HT-29 (cell line): ENCODE results near the gene MTCP1. TPM values are rescaled to one million over a fixed set of nuclear protein-coding genes. Genes with fewer than 3 reads are reported as not detected.
A peak's percentile ranks its signal among the peaks of the same experiment; 100 is the strongest.

Source experiments
- DNase-seq: peaks from one replicate; pipeline ENCODE4 v3.0.0-alpha.2; 2015; ENCODE audit warnings: low spot score
- total RNA-seq: library from RNA; depleted of rRNA; stranded (reverse); fragments of >200 nt; shearing (Covaris generic); gene quantifications from 2 replicates; pipeline ENCODE4 v1.2.3, GENCODE V29; 2014

MTCP1 gene
- total RNA-seq, 1 experiment from 2014 or later = 8.0 TPM

DNA sequence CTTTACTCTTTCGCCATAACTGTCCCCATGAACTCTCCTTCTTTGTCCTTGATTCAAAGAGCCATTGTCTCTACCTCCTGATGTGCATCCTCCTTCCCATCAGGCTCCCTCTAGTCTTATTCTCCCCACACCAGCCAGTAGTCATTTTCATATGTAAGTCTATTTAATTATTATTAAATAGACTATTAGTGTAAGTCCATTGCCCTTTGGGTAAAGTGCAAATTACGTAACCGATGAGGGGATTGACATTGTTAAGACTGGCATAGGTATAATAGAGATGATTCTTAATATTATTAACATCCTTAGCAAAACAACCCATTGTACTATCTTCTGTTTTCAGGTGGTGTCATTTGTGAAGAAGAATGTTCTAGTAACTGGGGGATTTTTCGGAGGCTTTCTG is 16.7 kb downstream of the MTCP1 start:
- no peak for DNase-seq

DNA sequence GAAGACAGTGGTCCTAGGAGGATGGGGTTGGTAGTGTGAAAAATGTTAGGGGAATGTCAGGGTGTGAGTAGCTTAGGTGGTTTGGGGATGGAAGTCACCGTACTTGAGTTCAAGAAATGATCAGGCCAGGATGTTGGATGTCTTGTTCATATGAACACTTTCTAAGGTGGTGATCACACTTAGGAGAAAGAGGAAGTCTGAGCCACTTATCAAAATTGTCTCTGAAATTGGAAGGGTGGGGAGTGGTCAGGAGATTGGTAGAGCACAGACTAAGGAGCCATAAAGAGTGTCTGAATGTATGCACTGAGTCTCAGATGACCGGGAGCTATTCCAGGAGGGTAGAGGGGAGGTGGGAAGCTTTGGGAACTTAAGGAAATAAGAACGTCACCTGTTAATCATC is 17.3 kb downstream of the MTCP1 start:
- no peak for DNase-seq

DNA sequence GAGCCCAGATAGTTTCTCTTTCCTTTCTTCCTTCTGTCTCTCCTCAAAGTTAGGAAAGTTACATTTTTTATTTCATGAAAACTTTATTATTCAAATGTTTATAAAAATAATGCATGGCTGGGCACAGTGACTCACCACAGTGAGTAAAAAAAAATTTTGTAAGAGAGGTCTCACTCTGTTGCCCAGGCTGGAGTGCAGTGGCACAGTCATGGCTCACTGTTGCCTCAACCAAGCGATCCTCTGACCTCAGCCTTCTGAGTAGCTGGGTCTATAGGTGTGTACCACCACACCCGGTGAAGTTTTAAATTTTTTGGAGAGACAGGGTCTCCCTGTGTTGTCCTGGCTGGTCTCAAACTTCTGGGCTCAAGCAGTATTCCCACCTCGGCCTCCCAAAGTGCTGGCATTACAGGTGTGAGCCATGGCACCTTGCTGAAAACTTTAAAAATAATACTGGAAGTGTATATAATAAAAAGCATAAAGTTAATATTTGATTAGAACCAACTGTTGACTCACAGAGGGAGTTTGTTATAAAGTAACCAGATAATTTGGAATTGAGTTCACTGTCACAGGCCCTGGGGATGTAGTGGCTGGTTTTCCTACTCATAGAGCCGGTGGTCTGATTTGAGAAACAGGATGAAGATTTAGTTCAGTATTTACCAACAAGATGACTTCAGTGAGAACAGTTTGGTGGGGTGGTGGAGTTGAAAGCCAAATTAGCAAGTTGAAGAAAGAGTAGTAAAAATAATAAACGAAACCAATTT is 18.0 kb downstream of the MTCP1 start:
- DNase-seq = no peak

GRCh38 chrX:155048977-155049619 is 21.8 kb downstream of the MTCP1 start:
- peak; percentile 63 for DNase-seq

DNA sequence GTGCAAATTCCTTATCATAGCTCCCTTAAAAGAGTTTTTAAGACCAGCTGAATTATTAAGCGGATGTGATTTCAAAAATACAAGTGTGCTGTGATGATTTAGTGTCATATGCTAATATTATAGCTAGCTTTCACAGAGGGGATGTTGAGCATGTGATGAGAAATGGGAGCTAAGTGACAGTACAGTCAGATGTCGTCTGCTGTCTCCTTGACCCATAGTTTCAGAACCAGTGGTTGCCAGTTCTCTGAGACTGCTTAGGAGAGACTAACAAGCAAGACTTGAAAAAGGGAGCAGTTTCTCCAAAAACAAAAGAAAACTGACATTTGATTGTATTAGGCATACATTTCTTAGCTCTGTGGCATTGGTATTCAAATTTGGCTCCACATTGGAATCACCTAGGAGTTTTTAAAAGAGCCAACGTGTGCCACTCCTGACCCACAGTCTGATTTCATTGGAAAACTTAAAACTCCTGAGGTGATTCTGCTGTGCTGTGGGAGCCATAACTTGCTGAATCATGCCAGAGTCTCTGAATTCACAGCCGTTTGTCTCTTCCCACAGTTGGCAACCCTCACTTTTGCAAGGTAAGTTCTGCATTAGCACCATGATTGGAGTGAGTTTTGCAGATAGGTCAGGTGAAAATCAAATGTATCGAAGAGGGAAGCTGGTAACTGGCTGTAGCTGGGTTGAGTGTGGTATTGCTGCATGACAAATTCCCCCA is 24.0 kb downstream of the MTCP1 start:
- DNase-seq = no peak

DNA sequence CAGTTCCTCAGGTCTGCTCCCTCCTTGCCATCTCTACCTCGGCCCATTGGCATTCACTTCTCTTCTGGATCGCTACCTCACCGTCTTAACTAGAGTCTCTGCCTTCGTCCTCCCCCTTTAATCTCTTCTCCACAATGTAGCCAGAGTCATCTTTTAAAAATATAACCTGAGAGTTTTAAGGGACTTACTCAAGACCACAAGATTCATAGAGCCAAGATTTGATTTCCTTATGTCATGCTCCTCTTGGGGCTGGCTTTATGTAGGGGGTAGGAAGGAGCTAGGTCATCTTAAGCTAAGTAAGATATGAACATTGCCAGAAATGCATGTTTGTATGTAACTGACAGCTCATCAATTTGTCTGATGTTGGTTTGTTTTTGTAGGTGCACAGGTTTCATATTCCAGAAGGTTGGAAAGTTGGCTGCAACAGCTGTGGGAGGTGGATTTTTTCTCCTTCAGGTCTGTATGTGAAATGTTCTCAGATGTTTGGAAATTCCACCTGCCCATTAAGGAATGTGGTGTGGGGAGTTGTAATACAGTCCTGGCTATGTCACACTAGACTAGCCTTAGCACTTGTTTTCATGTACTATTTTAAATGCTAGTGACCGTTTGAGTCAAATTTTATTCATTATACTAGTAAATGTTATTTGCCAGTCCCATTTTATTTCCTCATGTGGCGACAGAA is 24.7 kb downstream of the MTCP1 start:
- no peak for DNase-seq

DNA sequence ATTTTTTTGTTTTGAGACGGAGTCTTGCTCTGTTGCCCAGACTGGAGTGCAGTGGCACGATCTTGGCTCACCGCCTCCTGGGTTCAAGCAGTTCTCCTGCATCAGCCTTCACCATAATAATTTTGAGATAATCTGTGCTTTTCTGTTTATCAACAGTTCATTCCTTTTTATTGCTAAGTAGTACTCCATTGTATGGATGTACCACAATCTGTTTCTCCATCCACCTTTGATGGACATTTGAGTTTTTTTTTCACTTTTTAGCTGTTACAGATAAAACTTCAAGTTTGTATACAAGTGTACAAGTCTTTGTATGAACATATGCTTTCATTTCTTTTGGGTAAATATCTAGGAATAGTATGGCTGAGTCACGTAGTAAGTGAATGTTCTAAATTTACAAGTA is 35.2 kb downstream of the MTCP1 start:
- no peak for DNase-seq

GRCh38 chrX:155031657-155032056 is 39.3 kb downstream of the MTCP1 start:
- no peak for DNase-seq

DNA sequence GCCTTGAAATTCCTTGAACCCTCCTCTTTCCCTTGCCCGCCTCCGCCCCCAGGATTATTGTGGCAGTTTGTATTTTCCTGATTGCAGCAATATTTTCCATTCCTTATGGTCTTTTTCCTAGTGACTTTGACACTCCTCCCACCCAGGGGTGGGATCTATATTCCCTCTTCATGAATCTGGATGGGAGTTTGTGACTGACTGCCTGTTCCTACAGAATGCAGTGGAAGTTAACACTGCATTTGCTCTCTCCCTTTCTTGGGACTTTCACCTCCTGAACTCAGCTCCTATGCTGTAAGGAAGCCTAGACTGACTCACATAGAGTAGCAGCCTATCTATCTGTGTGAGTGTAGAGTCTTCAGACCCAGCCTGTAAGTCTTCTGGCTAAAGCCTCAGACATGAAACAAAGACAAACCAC is 42.1 kb downstream of the MTCP1 start:
- DNase-seq = no peak

GRCh38 chrX:155028129-155028528 is 42.8 kb downstream of the MTCP1 start:
- peak; percentile 16 for DNase-seq

DNA sequence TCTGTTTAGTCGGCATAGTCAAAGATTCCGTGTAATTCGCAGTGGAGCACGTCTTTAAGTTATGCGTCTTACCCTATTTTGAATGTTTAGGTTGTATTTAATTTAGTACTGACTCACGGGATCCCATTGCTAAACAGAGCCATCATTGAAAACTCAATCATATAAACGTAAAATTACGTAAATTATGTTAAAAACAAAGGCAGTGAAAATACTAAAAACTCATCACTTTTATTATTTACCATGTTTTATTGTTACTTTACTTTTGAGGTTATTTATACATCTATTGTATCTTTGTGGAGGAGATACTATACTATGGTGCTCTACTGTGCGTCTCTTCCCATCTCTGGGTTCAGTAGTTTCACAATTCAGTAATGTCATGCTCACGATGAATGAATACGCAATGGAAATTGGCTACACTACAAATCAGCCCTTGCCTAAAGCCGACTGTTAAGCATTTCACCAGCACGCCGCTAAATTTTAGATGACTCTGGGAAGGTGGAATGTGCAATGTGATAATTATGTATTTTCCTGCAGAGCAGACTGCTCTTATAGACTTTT is 43.3 kb downstream of the MTCP1 start:
- DNase-seq = peak; percentile 67

DNA sequence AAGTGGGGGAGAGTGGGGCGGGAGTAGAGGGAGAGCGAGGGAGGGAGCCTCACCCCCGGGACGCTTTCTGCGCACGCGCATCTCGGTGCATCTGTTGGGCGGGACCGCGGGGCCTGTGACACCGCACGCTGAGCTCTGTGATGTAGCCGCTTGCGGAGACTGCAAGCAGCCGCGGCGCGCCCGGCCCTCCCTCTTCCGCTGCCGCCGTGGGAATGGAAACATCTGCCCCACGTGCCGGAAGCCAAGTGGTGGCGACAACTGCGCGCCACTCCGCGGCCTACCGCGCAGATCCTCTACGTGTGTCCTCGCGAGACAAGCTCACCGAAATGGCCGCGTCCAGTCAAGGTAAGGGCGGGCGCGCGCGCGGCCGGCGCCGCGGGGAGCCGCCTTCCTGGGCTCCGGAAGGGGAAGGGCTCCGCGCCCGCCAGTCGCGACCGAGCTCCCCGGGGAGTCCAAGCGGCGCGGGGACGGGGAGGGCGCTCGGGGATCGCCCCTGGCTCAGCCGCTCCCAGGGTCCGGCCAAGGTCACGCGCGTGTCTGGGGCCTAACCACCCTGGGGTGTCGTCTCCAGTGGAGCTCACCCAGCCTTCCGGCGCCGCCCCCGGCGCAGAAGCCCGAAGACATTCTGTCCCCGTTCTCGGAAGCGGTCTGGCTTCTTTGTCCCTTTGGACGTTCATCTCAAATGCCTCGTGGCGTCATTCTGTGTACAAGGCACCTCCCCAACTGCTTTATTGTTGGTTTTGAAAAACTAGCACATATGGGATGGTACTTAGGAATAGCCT is 44.0 kb downstream of the MTCP1 start, which contains the start of gene FUNDC2:
Gene FUNDC2, plus strand, starts transcription at position 118 of the 782 bp plus-strand sequence. Its CDS starts 95 bp downstream, at position 213.
- peak; percentile 96 for DNase-seq

GRCh38 chrX:155026420-155026726 is 44.6 kb downstream of the MTCP1 start:
- DNase-seq = no peak

DNA sequence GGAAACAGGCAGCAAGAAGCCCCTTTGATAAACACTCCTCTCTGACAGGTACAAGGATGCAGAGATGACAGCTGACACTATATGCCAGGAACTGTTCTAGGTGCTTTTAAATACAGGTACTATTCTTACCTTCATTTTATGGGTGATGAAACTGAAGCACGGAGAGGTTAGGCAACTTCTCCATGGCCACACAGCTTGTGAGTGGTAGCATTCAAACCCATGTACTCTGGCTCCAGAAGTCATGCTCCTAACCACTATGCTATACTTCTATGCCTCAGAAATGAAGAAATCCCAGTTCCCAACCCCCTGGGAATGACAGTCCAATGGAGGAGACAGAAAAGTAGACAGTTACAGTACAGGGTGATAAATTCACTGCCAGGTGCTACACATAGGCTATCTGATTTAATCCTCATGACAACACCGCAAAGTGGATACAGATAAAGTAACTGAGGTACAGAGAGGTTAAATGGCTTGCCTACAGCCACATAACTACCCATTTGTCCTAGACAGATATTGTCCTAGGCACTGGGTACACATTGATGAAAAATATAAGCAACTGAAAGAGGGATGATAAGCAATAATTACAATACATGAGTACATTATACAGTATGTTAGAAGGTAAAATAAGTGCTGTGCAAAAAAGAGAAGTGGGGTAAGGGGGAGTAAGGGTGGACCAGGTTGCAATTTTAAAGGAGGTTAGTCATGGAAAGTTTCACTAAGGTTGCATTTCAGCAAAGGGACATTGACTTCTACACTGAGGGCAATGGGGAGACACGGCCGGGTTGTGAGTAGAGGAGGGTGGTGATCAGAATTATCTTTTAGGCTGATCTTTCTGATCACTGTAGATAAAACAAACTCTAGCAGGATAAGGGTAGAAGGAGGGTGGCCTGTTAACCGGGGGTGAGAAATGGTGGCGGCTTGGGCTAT is 46.8 kb downstream of the MTCP1 start:
- no peak for DNase-seq

- no peak for DNase-seq
Observed at GRCh38 chrX:155022585-155022984, 48.4 kb downstream of the MTCP1 start, which contains the start of gene F8. Gene F8, minus strand, starts transcription at chrX:155022723. Its CDS starts 171 bp downstream, at chrX:155022552.

GRCh38 chrX:155020591-155020990 is 50.3 kb downstream of the MTCP1 start:
- no peak for DNase-seq
